Neuronal stem cell (in vitro differentiated cells): ENCODE data around the gene ZNF488.
"Not testable (repeated sequence)": the region's sequence is repeated elsewhere in the genome, so short reads cannot be mapped to it uniquely, and the experiment has no call there.

ENCODE experiments used
- DNase-seq: peaks from one replicate; pipeline ENCODE4 v3.0.0-alpha.2; 2013; ENCODE audit warnings: low spot score
- H2AFZ ChIP-seq: one replicate; pipeline ENCODE4 v1.6.1; 2013; ENCODE audit warnings: mild to moderate bottlenecking, low read length, inconsistent platforms
- H2AK5ac ChIP-seq: 2 replicates; pipeline ENCODE4 v1.6.1; 2013; ENCODE audit warnings: low read depth, mild to moderate bottlenecking, inconsistent platforms, low read length, moderate library complexity, mixed read lengths
- H2BK120ac ChIP-seq: 2 replicates; pipeline ENCODE4 v1.6.1; 2013; ENCODE audit warnings: low read depth, mild to moderate bottlenecking, inconsistent platforms, low read length, moderate library complexity, mixed read lengths
- H2BK12ac ChIP-seq: one replicate; pipeline ENCODE4 v1.6.1; 2013; ENCODE audit warnings: low read length, inconsistent platforms
- H2BK15ac ChIP-seq: 2 replicates; pipeline ENCODE4 v1.6.1; 2013; ENCODE audit warnings: mild to moderate bottlenecking, low read length, inconsistent platforms, mixed read lengths
- H2BK5ac ChIP-seq: one replicate; pipeline ENCODE4 v1.6.1; 2013; ENCODE audit warnings: inconsistent platforms, mild to moderate bottlenecking, low read length, moderate library complexity
- H3K14ac ChIP-seq: one replicate; pipeline ENCODE4 v1.6.1; 2013; ENCODE audit warnings: low read length, inconsistent platforms
- H3K18ac ChIP-seq: 2 replicates; pipeline ENCODE4 v1.6.1; 2013; ENCODE audit warnings: low read length, inconsistent platforms
- H3K23ac ChIP-seq: 2 replicates; pipeline ENCODE4 v1.6.1; 2013; ENCODE audit warnings: low read depth, mild to moderate bottlenecking, mixed read lengths, low read length, inconsistent platforms; ENCODE audit not compliant: poor library complexity
- H3K27ac ChIP-seq: replicated peaks from 3 replicates; pipeline ENCODE4 v1.5.1; 2013; ENCODE audit warnings: low read length, inconsistent platforms
- H3K27me3 ChIP-seq, 3 experiments: 2 replicates each; pipeline ENCODE4 v1.6.1; 2013; ENCODE audit warnings: low read length in 3 of 3, mild to moderate bottlenecking in 2 of 3, inconsistent platforms in 1 of 3, low read depth in 1 of 3, mixed read lengths in 1 of 3, moderate library complexity in 1 of 3; ENCODE audit not compliant: control insufficient read depth in 3 of 3, insufficient read depth in 3 of 3
- H3K36me3 ChIP-seq, 2 donors: replicated peaks in 1 of 2; 2 replicates each; pipeline ENCODE4 v1.6.1; 2013; ENCODE audit warnings: low read length in 2 of 2; ENCODE audit not compliant: control insufficient read depth in 2 of 2, insufficient read depth in 2 of 2
- H3K4ac ChIP-seq: 2 replicates; pipeline ENCODE4 v1.6.1; 2013; ENCODE audit warnings: inconsistent platforms, mild to moderate bottlenecking, low read length, moderate library complexity
- H3K4me1 ChIP-seq, 2 donors: 1 replicate in 1 of 2; 2 replicates in 1 of 2; pipeline ENCODE4 v1.6.1; 2013; ENCODE audit warnings: low read length in 2 of 2, low read depth in 1 of 2; ENCODE audit not compliant: control insufficient read depth in 2 of 2, insufficient read depth in 1 of 2
- H3K4me2 ChIP-seq: one replicate; pipeline ENCODE4 v1.6.1; 2013; ENCODE audit warnings: mild to moderate bottlenecking, low read length, inconsistent platforms; ENCODE audit not compliant: insufficient read depth, poor library complexity, severe bottlenecking
- H3K4me3 ChIP-seq, 2 donors: 2 replicates each; pipeline ENCODE4 v1.5.1; 2013; ENCODE audit warnings: low read length in 2 of 2, mild to moderate bottlenecking in 2 of 2, inconsistent platforms in 1 of 2, moderate library complexity in 1 of 2
- H3K79me1 ChIP-seq: one replicate; pipeline ENCODE4 v1.6.1; 2013; ENCODE audit warnings: low read depth, mild to moderate bottlenecking, inconsistent platforms, low read length, moderate library complexity
- H3K9ac ChIP-seq: one replicate; pipeline ENCODE4 v1.6.1; 2013; ENCODE audit warnings: mild to moderate bottlenecking, low read depth, low read length, inconsistent platforms; ENCODE audit not compliant: poor library complexity
- H3K9me3 ChIP-seq, 2 donors: replicated peaks in 1 of 2; 2 replicates each; pipeline versions ENCODE3 to v1.6.1; 2013; ENCODE audit warnings: low read length in 2 of 2, mild to moderate bottlenecking in 2 of 2, inconsistent platforms in 1 of 2, low read depth in 1 of 2, mixed read lengths in 1 of 2, moderate library complexity in 1 of 2; ENCODE audit not compliant: control insufficient read depth in 2 of 2, insufficient read depth in 1 of 2
- H4K8ac ChIP-seq: one replicate; pipeline ENCODE4 v1.6.1; 2013; ENCODE audit warnings: low read depth, mild to moderate bottlenecking, inconsistent platforms, low read length, moderate library complexity
- H4K91ac ChIP-seq: one replicate; pipeline ENCODE4 v1.6.1; 2013; ENCODE audit warnings: low read length, low read depth, mild to moderate bottlenecking, inconsistent platforms; ENCODE audit not compliant: poor library complexity
- WGBS, 2 donors: extraction: QIAGEN DNeasy Blood & Tissue Kit; methylation state at CpG; one replicate each; pipeline ENCODE4 v1.1.7; 2013; ENCODE audit warnings: missing lambda C conversion rate in 2 of 2, mixed read lengths in 1 of 2; ENCODE audit not compliant: insufficient read length in 2 of 2, insufficient replicate concordance in 1 of 2; ENCODE audit errors: extremely low coverage in 2 of 2; 5-methylcytosine and 5-hydroxymethylcytosine counted together

Gene ZNF488

DNA sequence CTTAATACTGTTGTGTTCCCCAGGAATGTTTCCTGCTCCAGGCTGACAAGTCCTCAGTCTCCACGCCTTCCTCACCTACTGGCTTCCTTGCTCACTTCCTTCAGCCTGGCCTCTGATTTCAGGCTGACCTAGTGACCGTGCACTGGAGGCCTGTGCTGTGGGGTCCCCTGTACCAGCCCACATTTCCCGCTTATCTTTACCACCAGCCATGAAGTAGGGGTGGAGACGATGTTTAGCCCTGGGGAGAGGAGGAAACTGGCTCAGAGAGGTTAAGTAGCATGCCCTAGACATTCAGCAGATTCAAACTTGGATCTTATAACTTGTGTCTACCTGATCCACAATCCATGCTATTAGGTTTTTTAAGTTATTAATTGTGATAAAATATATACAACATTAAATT is 4.8 kb upstream of the ZNF488 start:
- no peak overlapping the region for H2BK120ac ChIP-seq

DNA sequence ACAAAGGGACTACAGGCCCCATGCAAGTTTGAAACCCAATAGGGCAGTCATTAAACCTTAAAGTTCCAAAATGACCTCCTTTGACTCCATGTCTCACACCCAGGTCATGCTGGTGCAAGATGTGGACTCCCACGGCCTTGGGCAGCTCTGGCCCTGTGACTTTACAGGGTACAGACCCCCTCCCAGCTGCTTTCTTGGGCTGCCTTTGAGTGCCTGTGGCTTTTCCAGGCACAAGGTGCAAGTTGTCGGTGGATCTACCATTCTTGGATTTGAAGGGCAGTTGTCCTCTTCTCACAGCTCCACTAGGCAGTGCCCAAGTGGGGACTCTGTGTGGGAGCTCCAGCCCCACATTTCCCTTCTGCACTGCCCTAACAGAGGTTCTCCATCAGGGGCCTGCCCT is 2.0 kb upstream of the ZNF488 start:
- not testable (repeated sequence) for H4K8ac ChIP-seq, H2BK15ac ChIP-seq, H3K4me1 ChIP-seq, H2AFZ ChIP-seq, H2BK12ac ChIP-seq, H3K9ac ChIP-seq, H3K14ac ChIP-seq, H2BK5ac ChIP-seq, H2AK5ac ChIP-seq, DNase-seq, H3K18ac ChIP-seq, H3K23ac ChIP-seq, H3K4me2 ChIP-seq, H3K9me3 ChIP-seq, H3K4ac ChIP-seq, H4K91ac ChIP-seq, H3K4me3 ChIP-seq, H3K36me3 ChIP-seq, H3K27ac ChIP-seq, H3K79me1 ChIP-seq, H2BK120ac ChIP-seq
- WGBS, 2 donors: no CpG with 5 or more reads among the region's 2 CpGs
- H3K27me3 ChIP-seq: peaks cover 0 to 45% (median 19%) of the 10 kb centered on the region in 3 experiments

More for the DNA sequence above, 4.8 kb upstream of the ZNF488 start:
- Histone ChIP-seq H3K14ac (no peak overlapping the region), H3K23ac (no peak overlapping the region), H2AFZ (no peak overlapping the region), H3K79me1 (no peaks in the 10 kb centered on the region), H2BK12ac (no peak overlapping the region), H2BK15ac (no peak overlapping the region), H3K36me3 (no peaks in the 10 kb centered on the region), H4K91ac (no peak overlapping the region), H3K9ac (no peak overlapping the region), H4K8ac (no peak overlapping the region), H3K4me1 (peaks cover 0 to 1% of the 10 kb centered on the region in 2 donors), H2AK5ac (no peak overlapping the region), H3K9me3 (no peaks in the 10 kb centered on the region), H3K18ac (no peak overlapping the region), H2BK5ac (no peak overlapping the region), H3K27ac (no peak overlapping the region), H3K4me3 (no peak overlapping the region), H3K4me2 (no peak overlapping the region), H3K27me3 (peaks cover 0 to 28% (median 11%) of the 10 kb centered on the region in 3 experiments), H3K4ac (no peak overlapping the region)
- DNase-seq: no peak
- no CpG with 5 or more reads among the region's 4 CpGs for WGBS, 2 donors

DNA sequence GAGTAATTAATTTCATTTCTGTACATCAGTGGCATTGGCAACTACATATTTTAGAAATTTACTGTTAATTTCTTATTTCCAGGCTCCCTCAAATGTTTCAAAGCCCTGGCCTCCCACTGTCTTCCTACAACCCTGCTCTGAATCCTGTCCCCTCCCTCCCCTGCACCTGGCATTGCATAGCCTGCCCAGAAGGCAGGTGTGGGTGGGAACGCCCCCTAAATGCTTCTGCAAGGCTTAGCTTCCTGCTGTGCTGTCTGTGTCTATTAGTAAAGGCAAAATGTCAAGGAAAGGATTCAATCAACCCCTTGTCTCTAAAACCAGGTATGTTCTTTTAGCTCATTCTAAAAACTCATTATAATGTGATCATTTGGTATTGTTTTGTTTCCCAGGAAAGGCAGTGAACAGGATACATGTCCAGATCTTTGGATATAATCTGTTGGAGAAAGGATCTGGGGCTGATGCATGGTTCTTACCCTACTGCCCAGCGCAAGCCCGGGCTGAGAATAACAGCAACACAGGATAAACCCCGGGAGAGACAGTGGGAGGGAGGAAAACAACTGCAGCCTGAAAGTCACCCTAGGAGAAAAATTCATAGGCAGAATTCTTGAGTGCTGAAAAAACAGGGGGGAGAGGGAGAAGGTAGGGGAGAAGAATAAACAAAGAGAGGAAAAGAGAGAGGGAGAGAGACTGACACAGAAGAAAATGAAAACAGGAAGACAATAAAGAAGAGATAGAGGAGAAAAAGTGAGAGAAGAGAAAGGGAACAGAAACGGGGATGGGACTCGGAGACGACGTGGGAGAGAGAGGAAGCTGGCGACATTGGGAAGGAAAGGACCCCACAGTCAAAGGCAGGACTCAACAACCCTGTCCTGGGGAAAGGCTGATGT is 589 bp downstream of the ZNF488 start:
- DNase-seq: no peak
- Histone ChIP-seq H3K18ac (no peak overlapping the region), H3K4ac (no peak overlapping the region), H3K9ac (no peak overlapping the region), H3K36me3 (no peaks in the 10 kb centered on the region), H3K4me2 (peak overlapping the region; percentile 89), H3K23ac (no peak overlapping the region), H3K27me3 (peaks cover 0 to 44% (median 20%) of the 10 kb centered on the region in 3 experiments), H2BK15ac (no peak overlapping the region), H3K4me1 (peaks cover 0 to 3% of the 10 kb centered on the region in 2 donors), H3K27ac (no peak overlapping the region), H2BK12ac (no peak overlapping the region), H2AK5ac (no peak overlapping the region), H3K4me3 (peak overlapping the region; percentile 59 to 90), H4K8ac (no peak overlapping the region), H3K79me1 (no peaks in the 10 kb centered on the region), H4K91ac (no peak overlapping the region), H2AFZ (peak overlapping the region; percentile 99), H3K9me3 (no peaks in the 10 kb centered on the region), H2BK5ac (no peak overlapping the region), H3K14ac (no peak overlapping the region), H2BK120ac (no peak overlapping the region)
- WGBS, 2 donors: no CpG with 5 or more reads among the region's 9 CpGs
